HCEC 1CT (cell line): ENCODE results near the gene TARM1.

Experiments used
- DNase-seq: peaks from one replicate; pipeline ENCODE4 v3.0.0-alpha.2; 2017

Gene TARM1

GRCh38 chr19:54029930-54030490 is 51.2 kb downstream of the TARM1 start:
- peak; percentile 41 for DNase-seq

GRCh38 chr19:54029301-54029700 is 51.9 kb downstream of the TARM1 start:
- DNase-seq: no peak

DNA sequence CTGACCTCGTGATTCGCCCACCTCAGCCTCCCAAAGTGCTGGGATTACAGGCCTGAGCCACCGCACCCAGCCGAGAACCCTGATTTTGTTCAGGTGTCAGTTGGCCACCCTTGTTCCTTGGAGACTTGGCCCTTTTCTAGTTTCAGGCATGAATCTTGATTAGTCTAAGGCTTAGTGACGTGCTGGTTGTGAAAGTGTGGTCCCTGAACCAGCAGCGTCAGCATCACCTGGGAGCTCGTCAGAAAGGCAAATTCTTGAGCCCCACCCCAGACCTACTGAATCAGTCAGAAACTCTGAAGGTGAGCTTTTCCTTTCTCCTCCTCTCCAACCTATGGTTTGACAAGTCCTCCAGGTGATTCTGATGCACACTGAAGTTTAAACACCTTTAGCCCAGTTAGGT is 54.5 kb downstream of the TARM1 start:
- DNase-seq: no peak

DNA sequence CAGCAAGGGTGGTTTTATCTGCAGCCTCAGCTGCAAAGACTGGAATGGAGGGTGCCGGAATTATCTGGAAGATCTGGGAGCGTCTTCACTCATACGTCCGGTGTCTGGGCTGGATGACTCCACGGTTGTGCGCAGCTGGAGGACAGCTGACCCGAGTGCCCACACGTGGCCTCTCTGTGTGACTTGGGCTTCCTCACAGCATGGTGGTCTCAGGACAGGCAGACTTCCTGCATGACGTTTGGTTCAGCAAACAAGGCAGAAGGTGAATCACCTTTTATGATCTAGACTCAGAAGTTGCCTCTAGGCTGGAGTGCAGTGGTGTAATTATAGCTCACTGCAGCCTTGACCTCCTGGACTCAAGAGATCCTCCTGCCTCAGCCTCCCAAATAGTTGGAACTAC is 56.5 kb downstream of the TARM1 start:
- DNase-seq: no peak

DNA sequence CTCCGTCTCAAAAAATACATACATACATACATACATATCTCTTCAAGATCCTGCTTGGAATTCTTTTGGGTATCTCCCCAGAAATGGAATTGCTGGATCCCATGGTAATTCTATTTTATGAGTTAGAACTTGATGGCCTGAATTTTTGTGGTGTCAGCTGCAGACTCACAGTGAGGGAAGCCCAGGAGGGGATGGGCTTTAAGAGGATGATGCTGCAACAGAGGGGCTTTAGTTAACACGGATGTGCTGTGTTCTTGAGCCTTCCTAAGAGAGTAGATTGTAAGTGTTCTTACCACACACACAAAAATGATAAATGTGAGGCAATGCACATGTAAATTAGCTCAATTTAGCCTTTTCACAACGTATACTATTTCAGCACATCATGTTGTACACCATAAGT is 58.0 kb downstream of the TARM1 start:
- no peak for DNase-seq

GRCh38 chr19:54021932-54022331 is 59.2 kb downstream of the TARM1 start:
- DNase-seq: no peak

DNA sequence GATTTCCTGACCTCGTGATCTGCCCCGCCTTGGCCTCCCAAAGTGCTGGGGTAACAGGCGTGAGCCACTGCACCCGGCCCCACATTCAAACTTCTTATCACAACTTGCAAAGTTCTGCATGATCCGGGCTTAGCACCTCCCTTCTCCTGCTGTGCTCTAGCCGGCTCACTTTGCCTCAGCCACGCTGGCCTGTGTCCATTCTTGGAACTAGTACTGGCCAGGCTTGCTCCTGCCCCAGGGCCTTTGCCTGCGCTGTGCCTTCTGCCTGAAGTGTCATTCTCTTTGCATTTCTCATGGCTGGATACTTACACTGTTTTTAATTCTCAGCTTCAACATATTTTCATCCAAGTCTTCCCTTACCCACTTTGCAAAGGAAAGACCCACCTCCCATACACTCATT is 59.8 kb downstream of the TARM1 start:
- DNase-seq: no peak
